ENCODE results near the gene SFXN5. TPM values are rescaled to one million over a fixed set of nuclear protein-coding genes. Genes with fewer than 3 reads are reported as not detected.
"Not testable (repeated sequence)": the region's sequence is repeated elsewhere in the genome, so short reads cannot be mapped to it uniquely, and the experiment has no call there.

Gene SFXN5
- total RNA-seq, 1 donor from 2014 or later: 18.5 TPM

GRCh38 chr2:73069855-73070642 is 1.5 kb downstream of the SFXN5 start:
- intact Hi-C loops (cut with micrococcal nuclease): loop anchor here (1.0 to 5.0 kb wide), 7 partner anchors 43 to 1762 kb away; partner anchors contain the start of genes FBXO41, HK2, PRADC1 and RAB11FIP5
- Mint-ChIP-seq H3K36me3 (ENCODE audit: low read depth) (no peaks in the 10 kb centered on the region), H3K9me3 (no peaks in the 10 kb centered on the region), H3K4me1 (ENCODE audit: low read depth) (peaks cover 25% of the 10 kb centered on the region), H3K27me3 (ENCODE audit: low read depth) (peaks cover 7% of the 10 kb centered on the region), H3K27ac (peak overlapping the region; percentile 31), H3K4me3 (ENCODE audit: low read depth) (peak overlapping the region; percentile 84)
- no peak for DNase-seq (ENCODE audit: low spot score)

- H3K27ac Mint-ChIP-seq: peak overlapping the region; percentile 31
- H3K36me3 Mint-ChIP-seq (ENCODE audit: low read depth): no peaks in the 10 kb centered on the region
- DNase-seq (ENCODE audit: low spot score): no peak
- no peaks in the 10 kb centered on the region for H3K9me3 Mint-ChIP-seq
- intact Hi-C loops (cut with micrococcal nuclease): no loop called here
- H3K4me3 Mint-ChIP-seq (ENCODE audit: low read depth): peak overlapping the region; percentile 84
- H3K27me3 Mint-ChIP-seq (ENCODE audit: low read depth): peaks cover 7% of the 10 kb centered on the region
- H3K4me1 Mint-ChIP-seq (ENCODE audit: low read depth): peaks cover 29% of the 10 kb centered on the region
Observed at GRCh38 chr2:73069041-73069854, 2.3 kb downstream of the SFXN5 start.

GRCh38 chr2:73068147-73068546 is 3.4 kb downstream of the SFXN5 start:
- DNase-seq (ENCODE audit: low spot score): no peak
- Mint-ChIP-seq H3K9me3 (no peaks in the 10 kb centered on the region), H3K27me3 (ENCODE audit: low read depth) (peaks cover 7% of the 10 kb centered on the region), H3K27ac (no peak overlapping the region), H3K36me3 (ENCODE audit: low read depth) (no peaks in the 10 kb centered on the region), H3K4me1 (ENCODE audit: low read depth) (peaks cover 35% of the 10 kb centered on the region), H3K4me3 (ENCODE audit: low read depth) (no peak overlapping the region)
- intact Hi-C loops (cut with micrococcal nuclease): no loop called here

GRCh38 chr2:73067043-73067442 is 4.5 kb downstream of the SFXN5 start:
- H3K4me3 Mint-ChIP-seq (ENCODE audit: low read depth): no peak overlapping the region
- H3K4me1 Mint-ChIP-seq (ENCODE audit: low read depth): peaks cover 36% of the 10 kb centered on the region
- H3K36me3 Mint-ChIP-seq (ENCODE audit: low read depth): no peaks in the 10 kb centered on the region
- intact Hi-C loops (cut with micrococcal nuclease): no loop called here
- no peak overlapping the region for H3K27ac Mint-ChIP-seq
- no peaks in the 10 kb centered on the region for H3K9me3 Mint-ChIP-seq
- DNase-seq (ENCODE audit: low spot score): no peak
- H3K27me3 Mint-ChIP-seq (ENCODE audit: low read depth): peaks cover 7% of the 10 kb centered on the region

- H3K9me3 Mint-ChIP-seq; H3K27me3 Mint-ChIP-seq (ENCODE audit: low read depth); H3K4me3 Mint-ChIP-seq (ENCODE audit: low read depth); H3K27ac Mint-ChIP-seq; H3K36me3 Mint-ChIP-seq (ENCODE audit: low read depth); DNase-seq (ENCODE audit: low spot score); intact Hi-C loops (cut with micrococcal nuclease): not testable (repeated sequence)
- H3K4me1 Mint-ChIP-seq (ENCODE audit: low read depth): peaks cover 34% of the 10 kb centered on the region
Observed at GRCh38 chr2:73065070-73065469, 6.4 kb downstream of the SFXN5 start.

GRCh38 chr2:73063909-73064875 is 7.3 kb downstream of the SFXN5 start:
- no peak overlapping the region for H3K27ac Mint-ChIP-seq
- peaks cover 5% of the 10 kb centered on the region for H3K27me3 Mint-ChIP-seq (ENCODE audit: low read depth)
- no peak overlapping the region for H3K4me3 Mint-ChIP-seq (ENCODE audit: low read depth)
- peaks cover 25% of the 10 kb centered on the region for H3K4me1 Mint-ChIP-seq (ENCODE audit: low read depth)
- H3K9me3 Mint-ChIP-seq: no peaks in the 10 kb centered on the region
- intact Hi-C loops (cut with micrococcal nuclease): no loop called here
- no peak for DNase-seq (ENCODE audit: low spot score)
- H3K36me3 Mint-ChIP-seq (ENCODE audit: low read depth): no peaks in the 10 kb centered on the region

- Mint-ChIP-seq H3K4me1 (ENCODE audit: low read depth) (peaks cover 20% of the 10 kb centered on the region), H3K36me3 (ENCODE audit: low read depth) (no peaks in the 10 kb centered on the region), H3K4me3 (ENCODE audit: low read depth) (no peak overlapping the region), H3K9me3 (no peaks in the 10 kb centered on the region), H3K27ac (no peak overlapping the region), H3K27me3 (ENCODE audit: low read depth) (peaks cover under 1% of the 10 kb centered on the region)
- no peak for DNase-seq (ENCODE audit: low spot score)
- intact Hi-C loops (cut with micrococcal nuclease): no loop called here
Observed at GRCh38 chr2:73063472-73063871, 8.0 kb downstream of the SFXN5 start.

- Mint-ChIP-seq H3K4me3 (ENCODE audit: low read depth) (no peak overlapping the region), H3K27ac (no peak overlapping the region), H3K27me3 (ENCODE audit: low read depth) (no peaks in the 10 kb centered on the region), H3K36me3 (ENCODE audit: low read depth) (peaks cover 18% of the 10 kb centered on the region), H3K9me3 (peaks cover 8% of the 10 kb centered on the region), H3K4me1 (ENCODE audit: low read depth) (peaks cover 9% of the 10 kb centered on the region)
- intact Hi-C loops (cut with micrococcal nuclease): no loop called here
- no peak for DNase-seq (ENCODE audit: low spot score)
Observed at GRCh38 chr2:73059106-73059505, 12.4 kb downstream of the SFXN5 start.

- no peak for DNase-seq (ENCODE audit: low spot score)
- H3K27me3 Mint-ChIP-seq (ENCODE audit: low read depth): no peaks in the 10 kb centered on the region
Observed at GRCh38 chr2:73054980-73055379, 16.5 kb downstream of the SFXN5 start.

GRCh38 chr2:73053316-73054114 is 18.0 kb downstream of the SFXN5 start:
- H3K4me1 Mint-ChIP-seq (ENCODE audit: low read depth): no peaks in the 10 kb centered on the region
- no peak overlapping the region for H3K4me3 Mint-ChIP-seq (ENCODE audit: low read depth)
- H3K36me3 Mint-ChIP-seq (ENCODE audit: low read depth): peaks cover 18% of the 10 kb centered on the region
- intact Hi-C loops (cut with micrococcal nuclease): no loop called here
- H3K27me3 Mint-ChIP-seq (ENCODE audit: low read depth): no peaks in the 10 kb centered on the region
- H3K27ac Mint-ChIP-seq: no peak overlapping the region
- H3K9me3 Mint-ChIP-seq: peaks cover 8% of the 10 kb centered on the region
- DNase-seq (ENCODE audit: low spot score): no peak

More at GRCh38 chr2:73054980-73055379, 16.5 kb downstream of the SFXN5 start:
- Mint-ChIP-seq H3K9me3 (peaks cover 8% of the 10 kb centered on the region), H3K27ac (no peak overlapping the region), H3K4me3 (ENCODE audit: low read depth) (no peak overlapping the region), H3K4me1 (ENCODE audit: low read depth) (no peaks in the 10 kb centered on the region), H3K36me3 (ENCODE audit: low read depth) (peaks cover 18% of the 10 kb centered on the region)
- intact Hi-C loops (cut with micrococcal nuclease): no loop called here

- Mint-ChIP-seq H3K36me3 (ENCODE audit: low read depth) (peaks cover 3% of the 10 kb centered on the region), H3K4me1 (ENCODE audit: low read depth) (no peaks in the 10 kb centered on the region), H3K27ac (no peak overlapping the region), H3K4me3 (ENCODE audit: low read depth) (no peak overlapping the region), H3K27me3 (ENCODE audit: low read depth) (no peaks in the 10 kb centered on the region), H3K9me3 (no peaks in the 10 kb centered on the region)
- DNase-seq (ENCODE audit: low spot score): no peak
- intact Hi-C loops (cut with micrococcal nuclease): no loop called here
Observed at GRCh38 chr2:73050121-73050545, 21.4 kb downstream of the SFXN5 start.

Measured in activated T-helper 2 cell treated with anti-CD3 and anti-CD28 coated beads, Interferon-gamma antibody, Interleukin-2, Interleukin-4, amounts not matched to agents 10 μg/mL and 5 μg/mL and 100 μg/mL, durations not matched to agents 14 hours and 24 hours and 36 hours (primary cell).